WI38 (cell line): ENCODE measurements around the gene CDK9.
A peak's percentile ranks its signal among the peaks of the same experiment; 100 is the strongest.

ENCODE experiments used
- H3K4me3 ChIP-seq: 2 replicates; pipeline ENCODE4 v1.5.1; 2011; ENCODE audit warnings: low read depth, mild to moderate bottlenecking, control low read depth, low read length
- CTCF ChIP-seq: IDR thresholded peaks from 2 replicates; pipeline ENCODE4 v1.5.1; 2012; ENCODE audit warnings: low read depth, mild to moderate bottlenecking, control low read depth, low read length

CDK9 gene

GRCh38 chr9:127785933-127786772 is at the start of gene CDK9:
TSS of gene CDK9 (plus strand) at chr9:127786034. CDS start at chr9:127786149, 115 bp downstream.
- no peak for TF ChIP-seq CTCF
- peak within 1 kb of the TSS; percentile 88 for H3K4me3 ChIP-seq

GRCh38 chr9:127738666-127739065 is 47.2 kb upstream of the CDK9 start:
- TF ChIP-seq CTCF: no peak
- no peak overlapping the region for H3K4me3 ChIP-seq

GRCh38 chr9:127739614-127740330 is 46.1 kb upstream of the CDK9 start:
- TF ChIP-seq CTCF: no peak
- no peak overlapping the region for H3K4me3 ChIP-seq

GRCh38 chr9:127741831-127742434 is 43.9 kb upstream of the CDK9 start:
- no peak for TF ChIP-seq CTCF
- H3K4me3 ChIP-seq: no peak overlapping the region

- peak overlapping the region; percentile 25 for H3K4me3 ChIP-seq
These were observed 43.3 kb upstream of the CDK9 start for GRCh38 chr9:127742435-127743088.

GRCh38 chr9:127744398-127745110 is 41.3 kb upstream of the CDK9 start:
- no peak for TF ChIP-seq CTCF
- no peak overlapping the region for H3K4me3 ChIP-seq

More at GRCh38 chr9:127742435-127743088, 43.3 kb upstream of the CDK9 start:
- TF ChIP-seq CTCF: no peak
